ENCODE data around the gene EDDM13.

The EDDM13 gene

DNA sequence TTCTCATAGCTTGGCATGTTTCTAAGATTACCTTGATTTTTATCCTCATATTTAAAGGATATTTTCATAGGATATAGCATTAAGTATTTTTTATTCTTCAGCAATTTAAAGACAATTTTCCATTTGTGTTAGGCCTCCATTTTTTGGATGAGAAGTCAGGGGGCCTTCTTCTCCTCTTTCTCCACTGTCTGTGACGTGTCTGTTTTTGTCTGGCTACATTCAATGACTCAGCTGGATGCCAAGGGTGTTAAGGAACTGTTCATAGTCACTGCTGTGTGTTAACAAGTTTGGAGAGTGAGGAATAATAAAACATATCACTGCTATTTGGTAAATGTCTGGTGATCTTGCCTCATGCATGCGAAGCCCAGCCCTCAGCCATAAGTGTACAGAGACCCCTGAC, 84.4 kb downstream of the EDDM13 start:
- no peak overlapping the region for H3K4me3 ChIP-seq (ENCODE audit: low read depth, low read length)
- TF ChIP-seq, protein P1, sequence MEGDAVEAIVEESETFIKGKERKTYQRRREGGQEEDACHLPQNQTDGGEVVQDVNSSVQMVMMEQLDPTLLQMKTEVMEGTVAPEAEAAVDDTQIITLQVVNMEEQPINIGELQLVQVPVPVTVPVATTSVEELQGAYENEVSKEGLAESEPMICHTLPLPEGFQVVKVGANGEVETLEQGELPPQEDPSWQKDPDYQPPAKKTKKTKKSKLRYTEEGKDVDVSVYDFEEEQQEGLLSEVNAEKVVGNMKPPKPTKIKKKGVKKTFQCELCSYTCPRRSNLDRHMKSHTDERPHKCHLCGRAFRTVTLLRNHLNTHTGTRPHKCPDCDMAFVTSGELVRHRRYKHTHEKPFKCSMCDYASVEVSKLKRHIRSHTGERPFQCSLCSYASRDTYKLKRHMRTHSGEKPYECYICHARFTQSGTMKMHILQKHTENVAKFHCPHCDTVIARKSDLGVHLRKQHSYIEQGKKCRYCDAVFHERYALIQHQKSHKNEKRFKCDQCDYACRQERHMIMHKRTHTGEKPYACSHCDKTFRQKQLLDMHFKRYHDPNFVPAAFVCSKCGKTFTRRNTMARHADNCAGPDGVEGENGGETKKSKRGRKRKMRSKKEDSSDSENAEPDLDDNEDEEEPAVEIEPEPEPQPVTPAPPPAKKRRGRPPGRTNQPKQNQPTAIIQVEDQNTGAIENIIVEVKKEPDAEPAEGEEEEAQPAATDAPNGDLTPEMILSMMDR (IDR thresholded peaks at IDR 0.05; ENCODE audit: insufficient read depth, low read depth, low read length, missing control alignments): no peak
- no peak for DNase-seq (ENCODE audit: low read depth)
